GM18519 (cell line): ENCODE measurements around the gene HK2.

ENCODE experiments used
- ATAC-seq: cut with Tn5 transposase; IDR thresholded peaks from one replicate; pipeline ENCODE4 v1.9.1; 2021; ENCODE audit warnings: mild to moderate bottlenecking, moderate library complexity; ENCODE audit not compliant: unreplicated experiment, low FRiP score

The HK2 gene

DNA sequence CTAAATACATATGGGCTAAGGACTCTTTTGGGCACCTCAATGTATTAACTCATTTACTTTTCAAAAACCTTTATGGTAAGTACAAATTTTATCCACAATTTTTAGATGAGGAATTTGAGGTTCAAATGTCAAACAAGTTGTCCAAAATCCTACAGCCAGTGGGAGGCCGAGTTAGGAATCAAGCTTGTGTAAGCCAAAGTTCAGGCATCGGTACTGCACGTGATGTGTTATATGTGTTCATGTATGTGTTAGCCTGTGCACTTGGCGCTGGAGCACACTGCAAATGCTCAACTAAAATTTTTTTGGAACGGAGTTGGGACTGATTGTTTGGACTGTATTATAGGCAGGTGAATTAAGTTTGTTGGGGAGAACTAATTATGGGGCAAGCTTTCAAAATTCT is 22.7 kb downstream of the HK2 start:
- ATAC-seq = no peak

DNA sequence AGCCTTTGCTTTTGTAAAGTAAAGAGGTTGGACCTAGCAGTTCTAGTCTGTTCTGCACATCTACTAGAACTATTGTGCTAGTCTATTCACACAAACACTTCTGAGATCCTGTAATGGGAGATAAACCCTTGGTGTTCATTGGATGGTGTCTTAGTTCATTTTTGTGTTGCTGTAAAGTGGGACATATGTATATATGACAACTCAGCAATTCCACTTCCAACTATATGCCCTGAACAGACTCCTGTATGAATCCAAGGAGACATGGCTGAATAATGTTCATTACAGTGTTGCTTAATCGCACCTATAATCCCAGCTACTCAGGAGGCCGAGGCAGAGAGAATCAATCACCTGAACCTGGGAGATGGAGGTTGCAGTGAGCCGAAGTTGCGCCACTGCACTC is 23.3 kb downstream of the HK2 start:
- ATAC-seq = no peak

DNA sequence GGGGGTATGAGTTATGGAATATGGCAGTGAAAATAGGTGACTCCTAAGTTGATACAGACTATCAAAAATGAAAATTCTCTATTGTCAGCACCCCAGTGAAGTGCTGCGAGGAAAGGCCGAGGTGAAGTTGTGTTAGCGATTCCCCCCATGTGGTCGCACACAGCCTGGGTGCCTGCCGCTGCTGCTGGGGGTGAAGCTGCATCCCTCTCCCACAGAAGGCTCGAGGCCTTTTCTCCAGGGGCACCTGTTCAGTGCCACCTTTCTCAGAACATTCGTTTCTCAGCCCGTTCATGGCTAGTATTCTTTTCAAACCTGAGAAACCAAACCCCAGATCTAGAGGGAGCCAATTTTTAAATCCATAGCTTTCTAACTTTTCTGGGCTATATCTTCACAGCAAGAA is 23.8 kb downstream of the HK2 start:
- no peak for ATAC-seq

DNA sequence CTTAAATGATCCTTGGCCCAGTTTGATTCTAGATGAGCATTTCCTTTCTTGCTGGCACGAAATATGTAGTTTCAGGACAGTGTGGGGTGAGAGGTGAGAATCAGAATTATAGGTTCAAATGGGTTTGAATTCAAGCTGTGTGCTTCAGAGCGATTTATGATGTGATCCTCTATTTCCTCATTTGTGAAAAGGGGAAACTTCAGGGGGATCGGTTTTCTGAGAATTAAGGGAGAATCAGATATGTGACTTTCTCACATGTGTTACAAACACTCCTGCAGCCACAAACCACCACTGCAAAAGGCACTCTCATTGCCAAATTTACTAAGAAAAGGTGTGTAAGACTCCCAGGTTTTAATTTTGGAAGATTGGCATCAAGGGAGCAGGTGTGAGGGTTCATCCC is 24.4 kb downstream of the HK2 start:
- no peak for ATAC-seq

DNA sequence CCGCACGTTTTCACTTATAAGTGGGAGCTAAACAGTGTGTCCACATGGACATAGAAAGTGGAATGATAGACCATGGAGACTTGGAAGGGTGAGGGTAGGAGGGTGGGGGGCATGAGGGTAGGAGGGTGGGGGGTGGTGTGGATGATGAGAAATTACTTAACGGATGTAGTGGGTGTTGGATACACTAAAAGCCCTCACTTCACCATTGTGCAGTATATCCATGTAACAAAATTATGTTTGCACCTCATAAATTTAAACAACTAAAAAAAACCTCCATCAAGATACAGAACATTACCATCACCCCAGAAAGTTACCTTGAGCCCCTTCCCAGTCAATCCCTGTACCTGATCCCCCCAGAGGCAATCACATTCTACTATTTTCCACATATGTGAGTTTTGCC is 26.2 kb downstream of the HK2 start:
- ATAC-seq = no peak

DNA sequence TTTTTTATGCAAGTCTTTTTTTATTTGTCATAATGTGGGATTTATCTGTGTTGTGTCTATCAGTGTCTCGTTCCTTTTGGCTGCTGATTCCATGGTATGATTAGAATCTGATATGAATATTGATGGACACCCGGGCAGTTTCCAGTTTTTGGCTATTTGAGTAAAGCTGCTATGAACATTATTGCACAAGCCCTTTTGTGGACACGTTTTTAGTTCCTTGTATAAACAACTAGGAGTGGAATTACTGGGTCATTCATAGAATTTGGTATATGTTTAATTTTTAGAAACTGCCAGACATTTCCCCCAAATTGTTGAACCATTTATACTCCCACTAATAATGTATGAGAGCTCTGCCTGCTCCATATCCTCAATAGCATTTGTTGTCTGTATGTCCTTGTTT is 26.6 kb downstream of the HK2 start:
- no peak for ATAC-seq

DNA sequence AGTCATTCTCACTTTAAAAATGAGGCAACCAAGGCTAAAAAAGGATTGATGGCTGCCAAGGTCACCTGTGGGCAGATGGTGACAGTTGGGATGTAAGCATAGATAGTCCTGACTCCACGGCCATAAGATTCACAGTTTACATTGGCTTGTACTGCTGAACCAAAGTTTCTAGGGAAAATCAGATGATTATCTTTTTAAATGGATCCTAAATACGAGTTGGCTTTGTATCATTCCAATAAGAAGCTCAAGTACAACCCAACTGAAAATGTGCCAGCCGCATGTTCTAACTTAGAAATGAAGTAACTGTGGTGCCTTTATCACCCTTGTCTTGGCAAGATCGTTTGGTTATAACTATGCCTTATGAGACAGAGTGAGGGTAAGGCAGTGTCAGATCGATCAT is 27.6 kb downstream of the HK2 start:
- ATAC-seq = no peak

DNA sequence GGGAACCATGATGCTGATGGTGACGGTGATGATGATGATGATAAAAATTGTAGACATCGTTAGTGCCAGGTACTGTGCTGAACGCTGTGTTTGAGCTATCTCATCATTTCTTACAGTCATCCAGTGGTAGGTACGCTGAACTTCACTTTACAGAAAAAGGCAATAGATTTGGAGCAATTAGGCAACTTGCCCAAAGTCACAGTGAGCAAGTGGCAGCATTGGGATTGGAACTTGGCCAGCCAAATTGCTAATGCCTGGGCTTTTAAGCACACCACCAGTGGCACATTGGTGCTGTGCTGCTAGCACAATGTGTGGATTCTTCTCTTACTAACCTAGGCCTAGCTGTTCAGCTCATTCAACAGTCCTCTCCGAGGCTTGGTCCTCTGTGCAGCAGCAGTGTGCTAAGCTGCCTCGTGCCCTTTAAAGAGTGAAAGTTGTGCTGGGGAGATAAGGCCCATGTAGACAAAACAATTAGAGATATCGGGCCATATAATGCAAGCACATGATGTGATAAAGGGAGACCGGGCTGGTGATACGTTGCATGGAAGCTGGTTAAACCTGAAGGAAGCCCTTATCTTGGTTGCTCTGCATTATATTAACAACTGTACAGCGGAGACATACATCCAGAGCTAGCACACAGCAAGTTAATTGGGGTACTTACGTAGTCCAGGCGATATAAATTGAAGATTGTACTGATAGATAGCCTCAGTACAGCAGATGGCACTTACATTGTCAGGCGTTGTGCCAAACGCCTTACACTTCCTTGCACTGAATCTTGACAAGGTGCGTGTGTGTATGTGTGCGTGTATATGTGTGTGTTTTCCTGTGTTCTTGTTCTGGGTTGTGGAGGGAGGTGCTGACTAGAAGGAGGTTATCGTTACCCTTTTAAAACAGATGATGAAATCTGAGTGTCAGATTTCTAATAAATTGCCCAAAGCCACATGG is 28.4 kb downstream of the HK2 start:
- ATAC-seq = no peak

DNA sequence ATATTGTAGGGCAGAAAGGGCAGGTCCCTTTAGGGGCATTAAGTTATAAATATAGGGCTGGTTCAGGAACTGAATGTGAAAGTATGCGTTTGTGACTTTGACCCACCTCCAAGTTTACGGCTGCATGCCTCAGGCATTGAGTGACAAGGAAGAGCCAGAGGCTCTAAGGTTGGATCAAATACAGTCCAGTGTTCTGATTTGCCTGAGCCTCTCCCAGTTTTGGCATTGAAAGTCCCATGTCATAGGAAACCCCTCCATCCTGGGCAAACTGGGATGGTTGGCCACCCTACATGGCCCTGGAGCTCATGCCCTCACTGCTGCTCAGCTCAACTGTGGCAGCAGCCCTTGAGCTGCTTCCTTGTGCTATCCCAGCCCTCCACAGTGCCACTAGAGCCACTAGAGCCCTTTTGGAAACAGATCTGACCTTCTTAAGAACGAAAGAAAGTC is 29.9 kb downstream of the HK2 start:
- no peak for ATAC-seq

DNA sequence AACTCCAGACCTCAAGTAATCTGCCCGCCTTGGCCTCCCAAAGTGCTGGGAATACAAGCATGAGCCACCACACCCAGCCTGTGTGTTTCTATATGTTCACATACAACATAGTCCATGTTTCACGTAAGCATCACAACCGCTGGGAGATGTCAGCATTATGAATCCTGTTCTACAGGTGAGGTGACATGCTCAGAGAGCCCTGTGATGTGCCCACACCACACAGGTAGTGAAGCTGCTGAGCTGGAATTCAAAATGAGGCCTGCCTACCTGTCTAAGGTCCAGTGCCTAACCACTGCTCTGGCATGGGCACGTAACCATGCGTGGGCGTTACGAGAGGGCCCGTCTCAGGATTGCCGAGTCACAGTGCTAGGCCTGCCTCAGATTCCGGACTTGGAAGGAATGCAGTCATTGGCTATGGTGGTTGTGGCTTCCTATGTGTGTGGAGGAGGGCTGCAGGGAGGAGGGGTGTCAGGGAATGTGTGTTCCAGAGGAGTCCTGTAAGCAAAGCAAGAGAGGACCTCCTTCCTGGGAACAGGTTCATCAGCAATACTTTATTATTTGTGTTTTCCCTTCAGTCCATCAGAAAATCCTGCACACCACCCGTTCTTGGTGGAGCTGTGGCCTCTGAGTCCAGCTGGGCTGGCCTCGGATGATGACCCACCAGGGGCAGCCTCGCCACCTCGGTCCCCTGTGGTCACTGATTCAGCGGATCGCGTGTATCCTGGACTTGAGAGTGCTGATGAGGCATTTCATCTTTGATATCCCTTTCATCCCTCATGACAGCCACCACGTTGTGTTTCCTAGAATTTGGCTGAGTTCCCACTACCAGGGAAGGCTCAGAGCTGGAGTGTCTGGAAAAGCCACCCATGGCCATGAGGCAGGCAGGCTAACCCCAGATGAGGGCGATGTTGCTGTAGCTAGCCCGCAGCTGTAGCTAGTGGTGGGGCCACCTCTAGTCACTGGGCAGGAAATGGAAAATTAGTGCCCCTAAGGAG is 31.1 kb downstream of the HK2 start:
- ATAC-seq = no peak

DNA sequence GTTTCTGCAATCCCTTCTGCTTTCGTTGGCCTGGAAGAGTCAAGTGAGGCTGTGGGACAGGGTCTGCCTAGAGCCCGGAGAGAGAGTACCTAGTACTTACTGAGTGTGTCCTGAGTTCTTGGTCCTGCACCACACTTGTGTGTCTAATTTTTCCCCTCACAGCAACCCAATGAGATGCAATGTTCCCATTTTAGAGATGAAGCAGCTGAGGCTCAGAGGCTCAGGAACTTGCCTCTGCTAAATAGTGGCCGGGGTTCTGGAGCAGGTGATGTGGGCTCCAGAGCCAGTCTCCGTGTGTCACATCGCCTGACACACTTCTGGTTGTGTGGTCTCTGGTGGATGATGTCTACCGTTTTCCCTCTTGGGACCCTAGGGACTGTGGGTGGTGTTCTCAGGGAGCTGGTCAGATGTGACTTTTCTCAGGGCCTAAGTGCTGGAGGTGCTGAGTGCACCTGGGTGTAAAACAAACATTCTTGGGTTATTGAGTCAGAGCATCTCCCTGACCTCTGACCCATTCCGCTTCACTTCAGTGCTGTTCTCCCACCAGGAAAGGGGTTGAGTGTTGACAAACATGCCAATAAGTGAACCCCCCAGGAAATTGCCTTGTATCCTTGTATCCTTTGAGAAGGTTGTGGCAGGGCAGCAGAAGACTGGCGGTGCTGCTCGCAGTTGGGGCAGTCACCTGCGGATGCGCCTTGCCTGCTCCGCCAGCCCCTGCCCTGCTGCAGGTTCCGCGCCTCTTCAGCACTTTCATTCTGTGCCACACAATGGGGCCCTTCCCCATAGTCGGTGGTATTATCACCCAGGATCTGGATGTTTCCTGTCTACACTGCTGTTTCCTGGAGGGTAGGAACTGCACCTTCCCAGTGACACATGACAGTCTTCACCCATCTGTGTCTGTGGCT is 32.1 kb downstream of the HK2 start:
- ATAC-seq = no peak

DNA sequence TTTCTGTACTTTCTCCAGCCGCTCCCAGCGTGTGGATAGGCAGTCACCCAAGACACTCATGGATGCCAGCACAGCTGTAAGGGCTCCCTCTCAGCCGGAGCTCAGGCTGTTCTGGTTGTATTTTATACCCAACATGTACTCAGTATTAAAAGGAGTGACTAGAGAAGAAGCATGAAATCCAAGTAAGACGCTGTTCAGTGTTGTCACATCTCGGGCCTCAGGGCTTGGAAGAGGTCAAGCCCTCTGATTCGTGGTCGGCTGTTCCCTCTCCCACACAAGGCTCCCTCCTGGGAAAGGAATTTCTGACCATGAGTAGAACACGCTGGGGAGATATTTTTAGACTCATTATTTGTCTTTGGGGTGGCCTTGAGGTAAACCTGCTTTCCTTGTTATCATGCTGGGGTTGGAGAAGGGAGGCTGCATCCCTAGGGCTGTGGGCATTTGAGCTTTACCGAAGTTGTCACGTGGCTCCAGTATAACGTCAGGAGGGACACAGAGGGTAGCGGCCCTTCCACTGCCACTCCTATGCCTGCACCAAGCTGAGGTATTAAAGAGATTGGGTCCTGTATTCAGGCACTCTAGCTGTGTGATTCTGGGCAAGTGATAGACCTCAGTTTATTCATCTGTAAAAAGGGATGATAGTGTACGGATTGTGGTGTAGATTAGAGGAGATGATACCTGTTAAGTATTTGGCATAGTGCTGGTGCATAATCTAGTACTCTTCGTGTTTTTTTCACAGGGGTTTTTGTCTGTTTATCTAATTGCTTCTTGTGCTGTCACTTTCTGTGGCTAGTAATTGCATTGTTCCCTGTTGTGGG is 34.1 kb downstream of the HK2 start:
- no peak for ATAC-seq

DNA sequence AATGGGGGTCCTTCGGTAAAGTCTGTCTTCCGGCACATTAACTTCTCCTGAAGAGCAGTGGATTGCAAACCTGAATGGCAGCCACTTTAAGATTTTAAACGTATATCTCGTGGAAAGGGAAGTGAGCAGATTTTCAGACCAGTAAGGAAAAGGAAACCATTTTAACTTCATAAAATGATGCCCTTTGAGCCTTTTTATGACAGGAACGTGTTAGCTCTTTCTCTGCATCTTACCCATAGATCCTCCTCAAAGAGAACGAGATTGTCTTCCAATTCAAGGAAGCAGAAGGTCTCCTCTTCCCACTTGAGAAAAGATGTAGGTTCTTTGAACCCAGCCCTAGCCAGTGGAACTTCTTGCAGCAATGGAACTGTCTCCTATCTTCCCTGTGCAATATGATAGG is 35.6 kb downstream of the HK2 start:
- ATAC-seq = no peak

DNA sequence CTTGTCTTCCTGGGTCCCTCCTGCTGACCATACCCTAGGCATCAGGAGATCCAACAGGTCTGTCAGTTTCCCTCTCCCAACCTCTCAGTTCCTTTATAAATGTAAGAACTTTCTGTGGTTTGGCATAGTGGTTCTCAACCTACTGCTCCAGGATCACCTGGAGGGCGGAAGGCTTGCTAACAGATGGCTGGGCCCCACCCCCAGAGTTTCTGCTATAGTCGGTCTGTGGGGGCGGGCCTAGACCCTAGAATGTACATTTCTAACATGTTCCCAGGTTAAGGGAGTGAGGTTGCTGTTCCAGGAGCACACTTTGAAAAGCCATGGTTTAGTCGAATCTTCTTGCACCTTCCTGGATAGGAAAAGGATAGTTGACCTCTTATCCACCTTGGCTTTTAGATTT is 37.0 kb downstream of the HK2 start:
- ATAC-seq = no peak

DNA sequence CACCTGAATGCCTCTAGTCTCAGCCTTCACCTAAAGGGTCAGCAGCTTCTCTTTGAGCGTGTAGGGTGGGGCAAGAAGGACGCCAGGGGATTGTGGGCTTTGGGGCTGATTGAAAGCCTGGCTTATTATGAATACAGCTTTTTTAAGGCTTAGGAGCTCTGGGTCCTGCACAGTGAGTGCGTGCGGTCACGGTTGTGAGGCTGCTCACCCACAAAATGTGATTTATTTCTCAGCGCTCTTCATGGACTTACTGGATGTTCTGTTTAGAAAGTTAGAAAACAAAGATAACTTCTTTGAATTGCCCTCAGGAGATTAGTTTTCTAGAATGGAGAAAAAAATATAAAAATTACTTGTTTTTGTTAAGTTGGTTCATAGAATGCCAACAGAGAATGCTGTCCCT is 37.5 kb downstream of the HK2 start:
- no peak for ATAC-seq

DNA sequence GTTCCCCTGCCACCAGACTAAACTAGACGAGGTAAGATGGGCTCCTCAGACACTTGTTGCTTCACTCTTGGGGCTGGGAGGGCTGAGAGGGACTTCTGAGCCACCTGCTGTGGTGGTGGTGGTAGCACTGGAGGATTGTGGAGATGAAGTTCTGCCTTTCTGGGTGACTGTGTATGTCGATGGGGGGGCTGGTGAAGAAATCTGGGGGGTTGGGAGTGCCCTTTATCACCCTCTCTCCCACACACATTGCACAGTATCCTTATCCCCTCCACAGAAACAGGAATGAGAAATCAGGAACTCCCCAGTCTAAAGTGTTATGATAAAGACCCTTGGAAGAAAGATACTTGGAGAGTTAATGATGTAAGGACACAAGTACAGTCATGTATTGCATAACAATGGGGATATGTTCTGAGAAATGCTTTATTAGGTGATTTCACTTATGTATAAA is 38.5 kb downstream of the HK2 start:
- no peak for ATAC-seq

DNA sequence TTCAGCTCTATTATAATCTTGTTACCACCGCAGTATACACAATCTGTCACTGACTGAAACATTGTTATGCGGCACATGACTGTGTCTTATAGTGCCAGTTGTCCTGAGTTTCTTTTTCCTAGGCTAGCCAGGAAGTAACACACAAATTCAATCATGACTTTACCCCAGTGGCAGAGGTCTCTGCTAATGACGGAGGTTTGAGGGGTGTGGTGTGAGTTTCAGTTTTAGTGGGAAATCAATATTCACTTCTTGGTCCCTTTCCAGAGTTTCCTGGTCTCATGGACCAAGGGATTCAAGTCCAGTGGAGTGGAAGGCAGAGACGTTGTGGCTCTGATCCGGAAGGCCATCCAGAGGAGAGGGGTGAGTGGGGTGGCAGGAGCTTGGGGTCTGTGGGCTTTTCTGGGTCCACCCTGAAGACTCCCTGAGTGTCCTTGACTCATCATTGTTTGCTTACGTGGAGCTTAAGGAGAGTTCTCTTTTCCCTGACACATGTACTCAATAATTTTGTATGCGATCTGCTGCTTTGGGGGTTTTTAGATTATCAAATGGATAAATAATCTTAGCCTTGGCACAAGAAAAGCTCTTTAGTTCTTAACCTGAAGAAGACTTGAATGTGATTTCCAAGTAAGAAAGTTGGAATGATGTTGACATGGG is 39.2 kb downstream of the HK2 start:
- ATAC-seq = no peak

DNA sequence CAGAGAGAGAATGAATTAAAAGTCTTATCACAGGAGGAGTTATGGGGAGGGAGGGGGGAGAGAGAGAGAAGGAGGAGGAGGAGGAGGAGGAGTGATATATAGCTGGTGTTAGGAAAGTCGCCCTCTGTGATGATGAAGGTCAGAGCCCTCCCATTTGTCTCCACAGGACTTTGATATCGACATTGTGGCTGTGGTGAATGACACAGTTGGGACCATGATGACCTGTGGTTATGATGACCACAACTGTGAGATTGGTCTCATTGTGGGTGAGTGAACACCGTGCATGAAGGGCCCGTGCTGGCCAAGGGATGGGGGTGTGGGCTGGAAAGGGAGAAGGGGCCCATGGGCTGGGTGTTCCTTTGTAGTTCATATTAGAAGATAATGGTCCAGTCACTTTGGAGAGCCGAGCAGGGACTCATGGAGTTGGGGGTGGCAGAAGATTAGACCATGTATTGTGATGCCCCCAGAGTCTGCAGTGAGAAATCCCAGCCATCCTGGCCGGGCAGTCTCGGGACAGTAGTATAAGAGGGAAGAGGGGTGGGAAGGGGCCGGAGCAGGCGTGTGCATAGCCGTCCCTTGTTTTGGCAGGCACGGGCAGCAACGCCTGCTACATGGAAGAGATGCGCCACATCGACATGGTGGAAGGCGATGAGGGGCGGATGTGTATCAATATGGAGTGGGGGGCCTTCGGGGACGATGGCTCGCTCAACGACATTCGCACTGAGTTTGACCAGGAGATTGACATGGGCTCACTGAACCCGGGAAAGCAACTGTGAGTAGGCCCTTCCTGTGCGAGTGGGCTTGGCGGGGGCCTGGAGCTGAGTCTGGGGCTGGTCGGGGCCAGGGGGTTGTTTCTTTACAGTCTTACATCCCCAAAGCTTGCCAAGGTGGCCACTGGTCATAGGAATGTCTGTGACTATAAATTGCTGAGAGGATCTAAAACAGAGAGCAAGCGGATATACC is 40.0 kb downstream of the HK2 start:
- ATAC-seq = no peak
